ENCODE results near the gene THTPA.
"Not testable (repeated sequence)": the region's sequence is repeated elsewhere in the genome, so short reads cannot be mapped to it uniquely, and the experiment has no call there.

THTPA gene

GRCh38 chr14:23533652-23534435 lies 22.2 kb upstream of the THTPA start:
- DNase-seq (ENCODE audit: low spot score): no peak

GRCh38 chr14:23535943-23536342 lies 20.1 kb upstream of the THTPA start:
- DNase-seq (ENCODE audit: low spot score): no peak

DNA sequence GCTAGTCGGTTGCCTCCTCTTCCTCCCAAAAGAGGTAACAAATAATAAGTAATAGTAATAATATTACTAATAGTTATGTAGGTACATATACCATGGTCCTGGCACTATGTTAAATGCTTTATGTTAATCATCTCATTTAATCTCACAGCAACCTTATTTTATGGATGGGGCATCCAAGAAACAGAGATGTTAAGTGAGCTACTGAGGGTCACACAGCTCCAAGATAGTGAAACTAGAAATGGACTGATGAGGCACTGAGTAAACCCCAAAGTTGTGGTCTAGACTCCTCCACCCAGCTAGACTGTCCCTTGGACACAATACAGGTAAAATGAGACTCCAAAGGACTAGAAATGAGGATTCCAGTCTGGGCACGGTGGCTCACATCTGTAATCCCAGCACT lies 19.6 kb upstream of the THTPA start:
- no peak for DNase-seq (ENCODE audit: low spot score)

- DNase-seq (ENCODE audit: low spot score): not testable (repeated sequence)
Observed at GRCh38 chr14:23536906-23537305, 19.2 kb upstream of the THTPA start.

- no peak for DNase-seq (ENCODE audit: low spot score)
Observed at GRCh38 chr14:23537351-23538049, 18.6 kb upstream of the THTPA start.

DNA sequence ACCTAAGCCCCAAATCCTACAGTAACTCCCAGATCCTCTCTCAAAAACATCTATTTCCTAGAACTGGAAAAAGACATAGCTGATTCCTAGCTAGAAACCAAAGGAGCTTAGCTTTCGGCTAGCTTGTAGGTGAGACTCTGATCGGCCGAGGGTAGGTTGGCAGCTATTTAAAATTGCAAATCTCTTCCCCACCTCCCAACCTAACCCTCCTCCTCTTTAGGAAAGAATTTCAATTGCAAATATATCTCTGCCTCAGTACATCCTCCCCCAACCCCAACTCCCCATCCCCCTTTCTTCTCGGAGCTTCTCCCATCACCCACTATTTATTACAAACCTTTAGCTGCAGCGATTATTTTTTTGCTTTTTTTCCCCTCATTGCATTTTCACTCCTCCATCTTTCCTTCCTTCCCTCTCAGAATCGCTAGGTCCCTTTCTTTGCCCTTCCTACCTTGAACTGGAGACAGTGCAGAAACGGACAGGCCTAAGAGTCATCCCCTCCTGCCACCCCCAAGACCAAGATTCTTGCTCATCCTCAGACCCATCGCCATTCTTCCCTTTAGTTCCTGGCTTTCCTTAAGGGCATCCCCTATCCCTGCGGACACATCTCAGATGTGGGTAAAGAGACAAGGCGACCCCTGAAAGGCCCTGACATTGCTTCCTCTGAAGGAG lies 17.9 kb upstream of the THTPA start:
- DNase-seq (ENCODE audit: low spot score): no peak

DNA sequence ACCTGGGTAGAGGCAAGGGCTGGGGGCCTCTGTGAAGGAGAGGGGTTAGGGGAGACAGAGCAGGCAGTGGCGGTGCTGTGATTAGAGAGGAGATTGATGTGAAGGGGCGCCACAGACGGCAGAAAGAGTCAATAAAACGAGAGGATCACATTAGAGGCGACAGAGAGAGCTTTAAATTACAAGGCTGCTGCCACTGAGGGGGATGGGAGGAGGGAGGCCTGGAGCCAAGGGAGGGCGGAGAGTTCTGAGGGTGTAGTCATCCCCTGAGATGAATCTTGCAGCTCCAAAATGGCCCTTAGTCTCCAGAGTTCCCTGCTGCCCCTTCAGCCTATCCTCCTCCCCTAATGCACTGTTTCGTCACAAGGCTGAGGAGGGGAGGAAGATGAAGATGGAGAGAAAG lies 17.3 kb upstream of the THTPA start:
- DNase-seq (ENCODE audit: low spot score): no peak

DNA sequence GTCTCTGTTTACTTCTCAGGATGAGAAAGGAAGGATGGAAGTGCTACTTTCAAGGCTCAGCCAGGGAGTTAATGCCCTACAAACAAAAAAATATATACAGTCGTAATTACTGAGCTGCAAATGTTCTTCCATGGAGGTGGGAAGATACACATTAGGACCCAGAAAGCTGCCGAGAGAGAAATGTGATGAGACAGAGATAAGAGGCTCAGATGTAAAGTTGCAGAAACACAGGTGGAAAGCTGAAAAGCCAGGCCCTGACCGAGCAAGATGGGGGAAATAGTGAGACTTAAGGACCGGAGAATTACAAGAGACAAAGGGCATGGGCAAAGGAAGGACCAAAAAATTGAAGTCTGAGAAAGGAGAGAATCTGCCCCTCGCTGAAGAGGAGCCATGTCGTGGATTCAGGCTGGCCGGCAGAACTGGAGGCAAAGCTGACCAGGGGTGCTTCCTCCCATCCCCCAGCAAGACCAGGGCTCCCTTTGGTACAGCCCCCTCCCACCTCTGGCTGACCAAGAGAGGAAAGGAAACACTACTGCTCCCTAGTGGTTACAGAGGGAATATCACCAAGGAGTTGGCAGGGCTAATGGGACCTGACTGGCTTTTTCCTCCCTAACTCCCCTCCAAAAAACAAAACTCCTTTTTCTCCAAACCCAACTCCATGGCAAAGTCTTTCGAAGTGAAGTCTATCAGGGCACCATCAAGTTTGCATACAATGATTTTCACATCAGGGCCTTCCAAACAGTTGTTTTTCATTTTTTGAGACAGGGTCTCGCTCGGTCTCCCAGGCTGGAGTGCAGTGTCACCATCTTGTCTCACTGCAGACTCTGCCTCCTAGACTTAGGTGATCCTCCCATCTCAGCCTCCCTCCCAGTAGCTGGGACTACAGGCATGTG lies 16.6 kb upstream of the THTPA start:
- peak; percentile 71 for DNase-seq (ENCODE audit: low spot score)

DNA sequence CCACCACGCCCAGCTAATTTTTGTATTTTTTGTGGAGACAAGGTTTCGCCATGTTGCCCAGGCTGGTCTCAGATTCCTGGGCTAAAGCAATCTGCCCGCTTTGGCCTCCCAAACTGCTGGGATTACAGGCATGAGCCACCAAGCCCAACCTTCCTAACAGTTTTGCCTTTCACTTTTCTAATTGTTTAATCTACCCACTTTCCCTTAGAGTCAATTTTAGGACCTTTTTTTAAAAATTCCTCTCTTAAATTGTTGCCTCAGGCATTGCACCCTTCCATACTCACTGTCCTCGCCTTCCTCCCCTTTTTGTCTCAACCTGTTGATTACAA lies 16.0 kb upstream of the THTPA start:
- no peak for DNase-seq (ENCODE audit: low spot score)

- DNase-seq (ENCODE audit: low spot score): no peak
Observed at GRCh38 chr14:23542261-23542660, 13.8 kb upstream of the THTPA start.

GRCh38 chr14:23543403-23543802 lies 12.7 kb upstream of the THTPA start:
- DNase-seq (ENCODE audit: low spot score): no peak

- DNase-seq (ENCODE audit: low spot score): no peak
Observed at GRCh38 chr14:23544511-23545447, 11.3 kb upstream of the THTPA start.

DNA sequence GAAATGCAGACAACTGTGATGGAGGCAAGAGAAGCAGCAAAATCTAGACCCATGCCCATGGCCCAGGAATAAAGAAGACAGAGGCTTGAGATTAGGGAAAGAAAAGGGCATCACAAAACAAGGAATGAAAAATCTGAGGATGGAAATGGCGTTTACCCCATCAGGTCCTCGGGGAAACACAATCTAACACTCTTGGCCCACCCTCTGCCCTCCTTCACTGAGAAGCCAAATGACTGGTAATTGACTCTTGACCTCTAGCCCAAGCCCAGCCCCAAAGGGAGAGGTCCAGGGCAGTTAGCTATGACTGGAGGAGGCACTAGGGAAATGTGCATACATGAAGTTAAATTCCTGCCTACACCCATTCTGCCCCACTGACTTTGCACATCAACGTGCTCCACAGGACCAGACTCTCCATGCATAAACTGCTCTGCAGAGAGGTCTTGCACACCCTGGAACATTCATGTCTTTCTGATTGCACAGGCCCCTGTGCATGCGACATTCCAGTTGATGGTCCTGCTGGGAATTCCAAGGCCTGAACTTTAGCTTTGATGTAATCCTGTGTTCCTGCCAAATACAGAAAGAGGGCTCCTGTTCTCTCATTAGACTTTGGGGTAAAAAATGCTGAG lies 10.2 kb upstream of the THTPA start:
- no peak for DNase-seq (ENCODE audit: low spot score)

DNA sequence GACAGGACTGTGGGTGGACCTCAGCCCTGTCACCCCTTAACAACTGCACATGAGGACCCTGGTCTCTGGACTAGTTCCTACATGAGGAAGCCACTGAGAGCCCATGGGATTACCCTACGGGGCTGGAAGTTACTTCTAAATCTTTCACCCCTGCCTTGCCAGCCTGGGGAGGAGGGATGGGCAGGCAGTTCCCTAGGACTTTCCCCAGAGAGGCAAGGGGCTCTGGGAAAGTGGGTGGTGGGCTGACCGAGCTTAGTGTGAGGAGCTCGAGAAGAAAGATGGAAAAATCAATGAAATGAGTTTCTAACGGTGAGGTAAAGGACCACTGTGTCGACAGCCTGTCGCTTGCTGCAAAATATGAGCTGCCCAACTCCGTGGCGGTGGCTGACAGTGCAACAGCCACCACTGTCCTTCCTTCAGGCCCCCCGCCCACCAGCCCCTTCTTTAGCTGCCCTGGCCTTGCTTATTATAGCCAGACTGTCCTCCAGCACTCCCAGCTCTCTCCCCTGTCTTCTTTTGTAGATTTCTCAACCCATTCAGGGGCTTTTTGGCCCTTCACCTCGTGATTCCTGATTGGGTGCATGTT lies 9.5 kb upstream of the THTPA start:
- DNase-seq (ENCODE audit: low spot score): no peak

- no peak for DNase-seq (ENCODE audit: low spot score)
Observed at GRCh38 chr14:23547924-23548323, 8.1 kb upstream of the THTPA start.

DNA sequence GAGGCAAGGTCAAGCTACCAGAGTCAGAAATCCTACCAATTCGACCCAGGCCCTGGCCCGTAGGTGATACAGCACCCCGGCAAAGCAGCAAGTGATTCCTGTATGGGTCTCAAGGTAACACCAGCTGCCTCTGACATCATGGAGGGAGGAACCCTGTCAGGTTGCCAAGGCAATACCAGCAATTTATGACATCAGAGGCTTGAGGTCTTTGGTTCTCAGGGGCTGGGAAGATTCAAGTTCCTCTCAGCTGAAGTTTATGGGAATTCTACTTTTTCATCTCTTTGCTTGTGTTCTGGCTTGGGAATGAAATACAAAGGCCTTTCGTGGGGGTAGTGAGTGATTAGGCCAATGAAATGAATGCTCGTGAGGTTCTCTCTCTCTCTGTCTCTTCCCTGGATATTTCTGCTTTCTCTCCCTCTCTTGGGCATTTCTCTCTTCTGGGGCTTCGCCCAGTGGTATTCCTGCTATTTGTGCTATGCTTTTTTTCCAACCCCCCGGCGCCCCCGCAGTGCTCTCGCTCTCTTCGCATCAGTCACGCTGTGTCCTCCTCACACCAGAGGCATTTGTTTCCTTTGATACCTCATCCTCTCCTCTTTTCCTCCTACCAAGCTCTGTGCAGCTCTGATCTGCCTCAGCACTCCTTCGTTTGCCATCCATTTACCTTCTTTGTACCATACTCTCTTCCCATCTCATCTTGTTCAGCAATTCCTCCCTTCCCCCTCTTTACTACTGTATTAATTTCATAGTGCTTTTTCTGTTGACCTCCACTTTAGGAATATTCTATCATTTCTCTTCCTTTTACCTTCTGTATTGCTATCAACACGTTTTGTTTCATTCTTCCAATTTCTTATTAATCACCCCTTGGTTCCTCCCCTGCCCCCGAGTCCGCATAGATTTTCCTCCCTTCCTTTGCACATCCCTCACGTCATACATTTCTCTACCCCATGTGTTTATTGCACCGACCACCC lies 7.4 kb upstream of the THTPA start:
- no peak for DNase-seq (ENCODE audit: low spot score)

DNA sequence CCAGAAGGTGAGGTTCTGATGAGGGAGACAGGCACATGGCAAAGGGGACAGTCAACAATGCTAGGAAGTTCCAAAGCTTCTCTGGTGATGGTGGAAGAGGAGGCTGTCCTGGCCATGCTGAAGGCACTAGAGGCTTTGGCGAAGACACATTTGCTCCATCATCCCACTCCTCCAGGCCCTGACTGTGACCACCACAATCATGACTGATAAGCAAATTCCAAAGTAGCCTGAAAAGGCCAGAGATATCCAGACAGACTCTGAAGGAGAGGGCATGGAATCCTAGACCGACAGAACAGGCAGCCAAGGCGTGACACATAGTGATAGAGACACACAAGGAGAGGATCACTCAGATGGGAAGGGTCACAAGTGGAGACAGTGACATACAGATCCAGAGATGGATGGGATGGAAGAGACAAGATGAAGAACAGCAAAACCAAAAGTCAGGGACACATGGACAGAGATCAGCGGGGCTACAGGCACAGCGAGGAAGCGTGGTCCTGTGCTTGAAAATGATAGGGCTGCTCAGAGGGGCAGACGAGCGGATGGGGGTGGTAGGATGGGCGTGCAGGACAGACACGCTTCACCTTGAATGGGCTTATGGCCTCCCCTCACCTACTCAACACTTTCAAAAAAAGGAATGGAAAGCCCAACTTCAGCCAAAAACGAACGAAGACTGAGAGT lies 5.8 kb upstream of the THTPA start:
- DNase-seq (ENCODE audit: low spot score): no peak

GRCh38 chr14:23550812-23551265 lies 5.2 kb upstream of the THTPA start:
- DNase-seq (ENCODE audit: low spot score): no peak
